Measurements from ENCODE around the gene CBR4.
"Not testable (repeated sequence)": the region's sequence is repeated elsewhere in the genome, so short reads cannot be mapped to it uniquely, and the experiment has no call there.

The CBR4 gene

GRCh38 chr4:169042608-169043007, 32.6 kb upstream of the CBR4 start:
- DNase-seq (ENCODE audit: low read depth, low spot score): no peak
- no peak for TF ChIP-seq CTCF (IDR thresholded peaks at IDR 0.05; ENCODE audit: low read depth, low read length)
- in situ Hi-C loops (cut with HindIII; ENCODE audit: low sequenced_read_pairs): no loop called here
- H3K4me3 ChIP-seq (ENCODE audit: low read depth, low read length): no peak overlapping the region

GRCh38 chr4:169040559-169041261, 30.7 kb upstream of the CBR4 start:
- no peak overlapping the region for H3K4me3 ChIP-seq (ENCODE audit: low read depth, low read length)
- DNase-seq (ENCODE audit: low read depth, low spot score): no peak
- in situ Hi-C loops (cut with HindIII; ENCODE audit: low sequenced_read_pairs): no loop called here
- TF ChIP-seq CTCF (IDR thresholded peaks at IDR 0.05; ENCODE audit: low read depth, low read length): no peak

GRCh38 chr4:169039251-169039954, 29.3 kb upstream of the CBR4 start:
- no peak for DNase-seq (ENCODE audit: low read depth, low spot score)
- no peak overlapping the region for H3K4me3 ChIP-seq (ENCODE audit: low read depth, low read length)
- TF ChIP-seq CTCF (IDR thresholded peaks at IDR 0.05; ENCODE audit: low read depth, low read length): no peak
- in situ Hi-C loops (cut with HindIII; ENCODE audit: low sequenced_read_pairs): no loop called here

- no peak for TF ChIP-seq CTCF (IDR thresholded peaks at IDR 0.05; ENCODE audit: low read depth, low read length)
- DNase-seq (ENCODE audit: low read depth, low spot score): no peak
- in situ Hi-C loops (cut with HindIII; ENCODE audit: low sequenced_read_pairs): no loop called here
Observed at GRCh38 chr4:169037506-169037905, 27.5 kb upstream of the CBR4 start.

GRCh38 chr4:169035871-169036620, 26.0 kb upstream of the CBR4 start:
- DNase-seq (ENCODE audit: low read depth, low spot score); in situ Hi-C loops (cut with HindIII; ENCODE audit: low sequenced_read_pairs): not testable (repeated sequence)

More at GRCh38 chr4:169037506-169037905, 27.5 kb upstream of the CBR4 start:
- H3K4me3 ChIP-seq (ENCODE audit: low read depth, low read length): no peak overlapping the region

GRCh38 chr4:169033660-169034059, 23.6 kb upstream of the CBR4 start:
- no peak for DNase-seq (ENCODE audit: low read depth, low spot score)
- in situ Hi-C loops (cut with HindIII; ENCODE audit: low sequenced_read_pairs): no loop called here
- TF ChIP-seq CTCF (IDR thresholded peaks at IDR 0.05; ENCODE audit: low read depth, low read length): no peak
- H3K4me3 ChIP-seq (ENCODE audit: low read depth, low read length): no peak overlapping the region

More at GRCh38 chr4:169035871-169036620, 26.0 kb upstream of the CBR4 start:
- not testable (repeated sequence) for H3K4me3 ChIP-seq (ENCODE audit: low read depth, low read length)
